K562 (cell line): ENCODE measurements around the gene ANXA10. TPM values are rescaled to one million over a fixed set of nuclear protein-coding genes. Genes with fewer than 3 reads are reported as not detected.

Source experiments
- ATAC-seq: fragments of 200-7000 bp; cut with Tn5 transposase; 3 replicates; pipeline ENCODE4 v1.9.1; 2020; ENCODE audit warnings: moderate library complexity
- BruUV-seq: library from RNA; stranded (reverse); fragments of 400-500 nt; replicated peaks from 2 replicates; lab custom pipeline; 2021; lab: Mats Ljungman, UMichigan
- CTCF ChIA-PET: fragments of 300-600 bp; formaldehyde crosslinking; extraction: SDS; loops from one replicate; lab custom pipeline; 2021; ENCODE audit warnings: low intra/inter-chr PET ratio; lab: Yijun Ruan, JAX
- POLR2A ChIA-PET: fragments of 300-600, 350-650 bp; sonication (Branson Sonifier 250); formaldehyde crosslinking; extraction: SDS; loops from one replicate; lab custom pipeline; 2021; ENCODE audit warnings: antibody characterized with exemption, inconsistent platforms; lab: Yijun Ruan, JAX
- DNase-seq, 4 experiments: peaks; one replicate each; pipeline versions ENCODE4 v3.0.0 to v3.0.0-alpha.2; 2011 to 2018; ENCODE audit warnings: low spot score in 3 of 4, mixed read lengths in 3 of 4; ENCODE audit errors: extremely low read depth in 1 of 4
- FAIRE-seq: peaks from 2 replicates; lab custom pipeline; 2011; peaks lifted over from hg19 to GRCh38; lab: Jason Lieb, UNC
- H2AFZ ChIP-seq: 2 replicates; pipeline ENCODE4 v1.6.0; 2011; ENCODE audit warnings: low read depth, low read length, control low read depth, inconsistent platforms
- H3K27ac ChIP-seq: fragments of 200-600 bp; 3 replicates; pipeline ENCODE4 v1.8.0; 2011; ENCODE audit warnings: low read depth, mild to moderate bottlenecking, control low read depth, inconsistent platforms, low read length, moderate library complexity, mixed read lengths; ENCODE audit errors: extremely low read depth
- H3K27me3 ChIP-seq, 2 experiments: fragments of 300-600 bp in 1 of 2; 2 replicates in 1 of 2; 3 replicates in 1 of 2; pipeline versions ENCODE4 v1.6.0 to v1.8.0; 2011; ENCODE audit warnings: inconsistent platforms in 2 of 2, low read length in 2 of 2, mild to moderate bottlenecking in 1 of 2, mixed read lengths in 1 of 2, moderate library complexity in 1 of 2; ENCODE audit not compliant: control insufficient read depth in 2 of 2, insufficient read depth in 2 of 2
- H3K36me3 ChIP-seq: fragments of 300-600 bp; 3 replicates; pipeline ENCODE4 v1.8.0; 2011; ENCODE audit warnings: mild to moderate bottlenecking, low read length, inconsistent platforms; ENCODE audit not compliant: control insufficient read depth, insufficient read depth
- H3K4me1 ChIP-seq, 2 experiments: fragments of 200-600 bp in 1 of 2; replicated peaks in 1 of 2; 2 replicates in 1 of 2; 3 replicates in 1 of 2; pipeline versions ENCODE4 v1.5.1 to v1.8.0; 2011; ENCODE audit warnings: inconsistent platforms in 2 of 2, low read length in 2 of 2, mild to moderate bottlenecking in 1 of 2, mixed read lengths in 1 of 2, moderate library complexity in 1 of 2; ENCODE audit not compliant: control insufficient read depth in 2 of 2, insufficient read depth in 2 of 2
- H3K4me2 ChIP-seq: 2 replicates; pipeline ENCODE4 v1.6.1; 2011; ENCODE audit warnings: low read length, control low read depth, inconsistent platforms, mixed read lengths; ENCODE audit not compliant: insufficient read depth
- H3K4me3 ChIP-seq: fragments of 200-600 bp; sonication (generic), shearing (Covaris generic); 2 replicates; pipeline ENCODE4 v1.5.1; 2016; ENCODE audit warnings: control low read depth, inconsistent platforms
- H3K79me2 ChIP-seq: fragments of 200-600 bp; 3 replicates; pipeline ENCODE4 v1.8.0; 2011; ENCODE audit warnings: low read length, inconsistent platforms; ENCODE audit not compliant: control insufficient read depth, insufficient read depth
- H3K9ac ChIP-seq, 2 experiments: 2 replicates each; pipeline versions ENCODE4 v1.6.0 to v1.6.1; 2011; ENCODE audit warnings: low read depth in 2 of 2, low read length in 2 of 2, control low read depth in 1 of 2, inconsistent platforms in 1 of 2, mild to moderate bottlenecking in 1 of 2, mixed read lengths in 1 of 2; ENCODE audit not compliant: insufficient read depth in 1 of 2
- H3K9me1 ChIP-seq: one replicate; pipeline ENCODE4 v1.6.0; 2011; ENCODE audit warnings: inconsistent platforms, mild to moderate bottlenecking, low read length, moderate library complexity; ENCODE audit not compliant: control insufficient read depth, insufficient read depth
- H3K9me3 ChIP-seq: replicated peaks from 2 replicates; pipeline ENCODE4 v1.5.1; 2011; ENCODE audit warnings: low read depth, low read length, inconsistent platforms; ENCODE audit not compliant: control insufficient read depth, insufficient read depth
- H4K20me1 ChIP-seq: replicated peaks from 2 replicates; pipeline ENCODE4 v1.6.1; 2011; ENCODE audit warnings: low read length, inconsistent platforms, mixed read lengths; ENCODE audit not compliant: control insufficient read depth, insufficient read depth
- CEBPZ ChIP-seq: fragments of 150-350 bp; IDR thresholded peaks from 2 replicates; pipeline ENCODE4 v1.6.1; 2014; ENCODE audit warnings: low read depth, mild to moderate bottlenecking, low read length, borderline replicate concordance
- CREB3 ChIP-seq: fragments of 450-650 bp; conservative IDR thresholded peaks from 2 replicates; pipeline ENCODE4 v1.6.1; 2016; ENCODE audit warnings: missing genetic modification characterization, low read depth, mild to moderate bottlenecking, missing compliant biosample characterization, moderate library complexity
- ELK1 ChIP-seq: sonication (generic); formaldehyde crosslinking; IDR thresholded peaks from 2 replicates; pipeline ENCODE4 v1.8.1; 2022; ENCODE audit warnings: missing genetic modification reagents
- ETV1 ChIP-seq: fragments of 450-650 bp; conservative IDR thresholded peaks from 2 replicates; pipeline ENCODE4 v1.6.1; 2016; ENCODE audit warnings: missing genetic modification characterization, control low read depth, low read depth, missing compliant biosample characterization
- GATA2 ChIP-seq: sonication (generic); formaldehyde crosslinking; IDR thresholded peaks from 2 replicates; pipeline ENCODE4 v1.4.0; 2020; ENCODE audit warnings: mild to moderate bottlenecking, missing genetic modification reagents
- MXI1 ChIP-seq: IDR thresholded peaks from 2 replicates; pipeline ENCODE4 v1.6.1; 2011; ENCODE audit warnings: low read depth, mild to moderate bottlenecking, improper control_type of control experiment, low read length
- POLR2AphosphoS5 ChIP-seq: IDR thresholded peaks from 2 replicates; pipeline ENCODE4 v1.6.1; 2011; ENCODE audit warnings: mild to moderate bottlenecking, low read depth, low read length, moderate library complexity; ENCODE audit not compliant: control insufficient read depth, insufficient read depth
- PPARD ChIP-seq: fragments of 250-450 bp; sonication (Bioruptor Pico); IDR thresholded peaks from 2 replicates; pipeline ENCODE4 v1.8.0; 2022; ENCODE audit warnings: inconsistent platforms, mild to moderate bottlenecking, moderate library complexity
- THRA ChIP-seq: fragments of 450-650 bp; IDR thresholded peaks from 2 replicates; pipeline ENCODE4 v1.6.1; 2017; ENCODE audit warnings: mild to moderate bottlenecking, moderate library complexity
- ZNF280B ChIP-seq: fragments of 250-450 bp; sonication (Bioruptor Pico); IDR thresholded peaks from 2 replicates; pipeline ENCODE4 v1.5.1; 2021; ENCODE audit warnings: mild to moderate bottlenecking
- ZNF512 ChIP-seq: IDR thresholded peaks from 2 replicates; pipeline ENCODE4 v1.6.1; 2016; ENCODE audit warnings: missing genetic modification characterization, missing compliant biosample characterization
- WGBS: fragments of 100-300 bp; shearing (Covaris generic); methylation state at CpG from one replicate; pipeline ENCODE4 v1.1.6; 2016; ENCODE audit warnings: low coverage, mixed read lengths; ENCODE audit not compliant: insufficient coverage; ENCODE audit errors: missing lambda C conversion rate; 5-methylcytosine and 5-hydroxymethylcytosine counted together
- in situ Hi-C: fragments of 300-500 bp; cut with MboI; formaldehyde crosslinking; loops from 4 replicates; pipeline ENCODE4 v1.15.0; 2018; ENCODE audit warnings: inconsistent platforms, mixed read lengths
- intact Hi-C: fragments of 100-400 bp; cut with micrococcal nuclease; formaldehyde crosslinking; loops from 2 replicates; pipeline ENCODE4 v1.14.2; 2022
- polyA plus RNA-seq, 8 experiments: library from polyadenylated mRNA; depleted of rRNA in 4 of 8; stranded (reverse) in 5 of 8; unstranded in 3 of 8; fragments of >200 nt; fragmentation: Nextera tagmentation in 2 of 8; fragmentation: Illumina TruSeq in 1 of 8; extraction: Ambion mirVana in 2 of 8; extraction: Trizol in 1 of 8; gene quantifications; 2 replicates each; pipeline versions ENCODE4 v1.2.1 to v1.2.3, GENCODE V29; 2011 to 2014; ENCODE audit warnings: inconsistent platforms in 1 of 8, missing spikeins in 1 of 8
- total RNA-seq, 7 experiments: library from RNA; depleted of rRNA in 6 of 7; stranded (reverse); fragments of >200 nt in 6 of 7; fragmentation: Illumina TruSeq in 2 of 7; extraction: Trizol in 2 of 7; gene quantifications; 2 replicates each; pipeline versions ENCODE4 v1.2.1 to v1.2.3, GENCODE V29; 2011 to 2021; ENCODE audit warnings: low replicate concordance in 1 of 7

The ANXA10 gene
- total and polyA plus RNA-seq, 9 of the 15 experiments (the other 6 are each of a cell fraction or from before 2014, with no cell fraction given), result not detected

GRCh38 chr4:168074861-168075260 is 17.5 kb upstream of the ANXA10 start:
- CTCF ChIA-PET, result no interaction called here
- FAIRE-seq, result no peak
- in situ Hi-C loops, result no loop called here
- no peak for TF ChIP-seq CEBPZ
- TF ChIP-seq CREB3 (tag), result no peak
- no peak for TF ChIP-seq THRA
- TF ChIP-seq ZNF280B (CRISPR knock-in tag), result no peak
- TF ChIP-seq GATA2 (CRISPR knock-in tag), result no peak
- TF ChIP-seq MXI1, result no peak
- TF ChIP-seq PPARD (CRISPR knock-in tag), result no peak
- no peak for TF ChIP-seq ELK1 (CRISPR knock-in tag)
- TF ChIP-seq ZNF512 (tag), result no peak
- no peak for TF ChIP-seq ETV1 (tag)
- no peak for TF ChIP-seq POLR2AphosphoS5

More at GRCh38 chr4:168074861-168075260, 17.5 kb upstream of the ANXA10 start:
- BruUV-seq, result no TSS peak
- Histone ChIP-seq H3K27me3 (no peaks in the 10 kb centered on the region), H2AFZ (no peak overlapping the region), H4K20me1 (no peaks in the 10 kb centered on the region), H3K9ac (no peak overlapping the region), H3K9me1 (no peaks in the 10 kb centered on the region), H3K9me3 (no peaks in the 10 kb centered on the region), H3K36me3 (no peaks in the 10 kb centered on the region), H3K79me2 (no peaks in the 10 kb centered on the region), H3K4me3 (no peak overlapping the region), H3K4me2 (no peak overlapping the region), H3K27ac (no peak overlapping the region), H3K4me1 (no peaks in the 10 kb centered on the region)
- intact Hi-C loops, result loop anchor here (10.0 kb wide), 1 partner anchor 450 kb away; no protein-coding TSS in a partner anchor
- 2% methylated on average over 4 of the region's 4 CpGs for WGBS
- POLR2A ChIA-PET, result no interaction called here
- ATAC-seq (no peak), DNase-seq (no peak)
